GM18909 (cell line): Measurements from ENCODE around the gene CHRNA3.

ENCODE experiments used
- ATAC-seq: cut with Tn5 transposase; IDR thresholded peaks from one replicate; pipeline ENCODE4 v1.9.1; 2021; ENCODE audit warnings: mild to moderate bottlenecking; ENCODE audit not compliant: unreplicated experiment, poor library complexity

The CHRNA3 gene

DNA sequence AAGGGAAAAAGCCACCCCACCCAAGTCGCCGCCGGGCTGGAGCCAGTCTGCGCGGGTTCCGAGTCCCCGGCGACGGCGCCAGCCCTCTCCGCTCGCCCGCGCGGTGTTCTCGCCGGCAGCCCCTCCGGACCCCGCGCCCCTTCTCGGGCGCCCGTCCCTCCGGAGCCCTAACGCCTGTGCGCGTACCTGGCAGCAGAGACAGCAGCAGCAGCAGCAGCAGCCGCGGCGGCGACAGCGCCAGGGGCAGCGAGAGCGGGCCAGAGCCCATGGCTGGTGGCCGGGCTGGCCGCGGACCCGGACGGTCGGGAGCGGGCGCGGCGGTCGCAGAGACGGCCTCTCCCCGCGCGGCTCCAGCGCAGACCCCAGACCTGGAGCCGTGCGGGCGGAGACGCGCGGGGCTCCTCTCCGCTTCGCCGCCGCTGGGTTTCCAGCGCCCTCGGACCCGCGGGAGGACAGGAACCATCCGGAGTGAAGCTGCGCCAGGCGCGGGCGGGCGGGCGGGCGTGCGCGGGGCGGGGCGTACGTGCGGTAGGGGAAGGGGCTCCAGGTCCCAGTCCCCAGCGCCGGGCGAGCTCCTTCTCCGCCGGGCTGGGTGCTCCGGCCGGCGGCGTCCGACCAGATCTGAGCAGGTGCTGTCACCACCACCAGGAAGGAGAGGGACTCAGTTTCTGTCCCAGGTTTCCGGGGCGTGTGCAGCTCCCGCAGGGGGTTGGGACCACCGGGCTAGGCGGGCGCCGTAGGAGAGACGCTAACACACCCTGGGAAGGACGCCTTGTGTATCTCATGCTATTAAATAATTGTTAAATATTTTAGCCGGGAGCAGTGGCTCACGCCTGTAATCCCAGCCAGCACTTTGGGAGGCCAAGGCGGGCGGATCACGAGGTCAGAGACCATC, at the start of gene CHRNA3:
Gene CHRNA3 (minus strand): TSS at position 470 of the 895 bp plus-strand sequence. CDS start 202 bp downstream, at position 268.
- no peak for ATAC-seq

- no peak for ATAC-seq
Measured at GRCh38 chr15:78668987-78669386, 48.2 kb upstream of the CHRNA3 start.

DNA sequence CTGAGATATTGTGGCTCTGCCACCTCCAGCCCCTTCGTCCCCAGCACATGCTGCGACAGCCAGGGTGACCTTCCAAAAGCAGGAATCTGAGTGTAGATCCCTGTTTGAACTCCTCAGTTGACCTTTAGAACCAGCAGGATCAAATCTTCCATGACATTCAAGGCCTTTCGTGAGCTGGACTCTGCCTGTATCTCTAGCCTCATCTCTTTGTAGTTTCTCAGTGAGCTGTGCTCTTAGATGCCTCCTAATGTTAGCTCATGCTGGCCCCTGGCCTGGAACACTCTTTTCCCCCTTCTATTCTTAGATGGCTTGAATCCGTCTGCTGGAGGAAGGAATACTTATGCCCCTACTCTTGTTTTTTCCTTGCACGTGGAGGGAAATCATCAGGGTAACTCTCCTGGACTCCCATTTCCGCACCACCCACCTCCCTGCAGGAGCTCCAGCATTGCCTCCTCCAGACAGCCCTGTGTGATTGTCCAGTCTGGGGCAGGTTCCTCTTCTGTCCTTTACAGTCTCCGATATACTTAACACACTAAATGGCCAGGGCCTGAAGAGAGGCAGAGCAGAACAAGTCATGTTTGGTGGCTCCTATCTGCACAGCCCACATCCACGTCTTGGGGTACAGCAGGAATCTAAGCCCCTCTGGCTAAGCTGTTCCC, 46.9 kb upstream of the CHRNA3 start:
- no peak for ATAC-seq

DNA sequence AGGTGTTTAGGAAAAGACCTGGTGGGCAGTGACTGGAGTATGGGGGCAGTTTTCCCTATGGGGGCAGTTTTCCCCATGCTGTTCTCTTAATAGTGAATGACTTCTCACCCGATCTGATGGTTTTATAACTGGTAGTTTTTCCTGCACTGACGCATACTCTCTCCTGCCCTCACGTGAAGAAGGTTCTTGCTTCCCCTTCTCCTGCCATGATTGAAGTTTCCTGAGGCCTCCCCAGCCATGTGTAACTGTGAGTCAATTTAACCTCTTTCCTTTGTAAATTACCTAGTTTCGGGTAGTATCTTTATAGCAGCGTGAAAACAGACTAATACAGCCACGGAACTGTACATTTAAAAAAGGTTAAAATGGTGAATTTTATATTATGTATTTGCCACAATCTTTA, 45.2 kb upstream of the CHRNA3 start:
- no peak for ATAC-seq

- no peak for ATAC-seq
Measured at GRCh38 chr15:78663703-78664102, 42.9 kb upstream of the CHRNA3 start.

DNA sequence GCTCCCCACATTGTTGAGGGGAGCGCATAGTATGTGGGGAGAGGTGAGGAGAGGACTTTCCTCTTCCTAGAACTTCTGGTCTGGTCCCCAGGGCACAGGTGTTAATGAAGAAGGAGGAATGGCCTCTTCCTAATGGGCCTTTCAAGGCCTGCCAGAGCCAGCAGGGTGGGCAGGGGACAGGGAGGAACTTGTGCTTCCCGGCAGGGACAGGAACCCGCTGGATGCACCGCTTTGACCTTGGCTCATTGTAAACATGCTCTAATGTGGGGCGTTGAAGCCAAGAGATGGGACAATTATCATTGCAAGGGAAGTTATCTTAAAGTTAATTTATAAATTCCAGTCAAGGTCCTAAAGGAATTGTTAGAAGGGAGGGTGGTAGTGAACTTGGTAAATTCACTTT, 41.2 kb upstream of the CHRNA3 start:
- no peak for ATAC-seq

DNA sequence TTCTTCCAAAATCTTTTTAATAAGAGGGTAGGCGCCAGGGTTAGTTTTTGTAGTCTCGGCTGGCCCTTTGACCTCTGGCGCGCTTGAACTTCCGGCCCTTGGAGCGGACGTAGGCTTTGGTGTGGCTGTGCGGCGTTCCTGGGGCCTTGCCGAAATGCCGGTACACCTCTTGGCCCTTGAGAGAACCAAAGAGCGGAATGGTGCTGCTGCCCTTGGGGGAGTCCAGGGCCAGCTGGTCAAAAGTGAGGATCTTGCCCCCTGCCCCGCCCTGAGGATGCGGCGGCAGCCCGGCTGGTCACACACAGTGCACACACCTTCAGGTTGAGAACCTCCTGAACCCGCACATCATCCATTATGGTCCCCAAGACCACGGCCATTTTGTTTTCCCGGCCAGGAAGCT, 40.2 kb upstream of the CHRNA3 start:
- no peak for ATAC-seq

DNA sequence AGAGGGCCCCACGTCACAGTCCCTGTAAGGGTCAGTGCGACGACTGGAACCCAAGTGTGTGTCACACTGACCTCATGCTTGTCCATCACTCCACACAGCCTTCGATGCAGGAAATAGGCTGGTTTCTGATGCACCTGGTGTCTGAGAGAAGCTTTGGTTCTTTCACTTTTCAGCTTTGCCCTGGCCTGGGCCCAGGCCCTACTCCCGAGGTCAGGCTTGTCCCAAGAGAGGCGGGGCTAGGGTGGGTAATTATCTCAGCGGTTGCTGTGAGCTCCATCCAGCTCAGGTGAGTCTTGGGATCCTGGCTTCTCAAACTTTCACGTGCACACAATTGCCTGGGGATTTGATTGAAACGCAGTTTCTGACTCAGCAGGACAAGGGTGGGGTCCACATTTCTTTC, 39.8 kb upstream of the CHRNA3 start:
- no peak for ATAC-seq

DNA sequence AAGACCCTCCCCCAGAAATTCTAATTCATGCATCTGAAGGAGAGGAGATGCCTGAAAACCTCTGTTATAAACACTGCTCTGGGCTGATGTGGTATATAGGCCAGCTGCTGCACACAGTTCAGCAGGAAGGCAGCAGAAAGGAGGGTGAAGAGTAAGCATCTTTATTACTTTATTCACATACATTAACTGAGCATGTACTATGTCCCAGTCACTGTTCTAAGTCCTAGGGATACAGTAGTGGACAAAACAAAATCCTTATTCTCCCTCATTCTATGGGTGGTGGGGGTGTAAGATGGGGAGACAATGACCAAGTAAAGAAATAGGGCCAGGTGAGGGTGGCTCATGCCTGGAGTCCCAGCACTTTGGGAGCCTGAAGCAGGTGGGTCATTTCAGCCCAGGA, 38.0 kb upstream of the CHRNA3 start:
- ATAC-seq, result no peak

GRCh38 chr15:78654272-78654671, 33.5 kb upstream of the CHRNA3 start:
- no peak for ATAC-seq

GRCh38 chr15:78651930-78652615, 31.3 kb upstream of the CHRNA3 start:
- no peak for ATAC-seq

- ATAC-seq, result no peak
Measured at GRCh38 chr15:78651007-78651406, 30.2 kb upstream of the CHRNA3 start.

- ATAC-seq, result no peak
Measured at GRCh38 chr15:78650022-78650421, 29.2 kb upstream of the CHRNA3 start.

GRCh38 chr15:78645009-78645408, 24.2 kb upstream of the CHRNA3 start:
- no peak for ATAC-seq

DNA sequence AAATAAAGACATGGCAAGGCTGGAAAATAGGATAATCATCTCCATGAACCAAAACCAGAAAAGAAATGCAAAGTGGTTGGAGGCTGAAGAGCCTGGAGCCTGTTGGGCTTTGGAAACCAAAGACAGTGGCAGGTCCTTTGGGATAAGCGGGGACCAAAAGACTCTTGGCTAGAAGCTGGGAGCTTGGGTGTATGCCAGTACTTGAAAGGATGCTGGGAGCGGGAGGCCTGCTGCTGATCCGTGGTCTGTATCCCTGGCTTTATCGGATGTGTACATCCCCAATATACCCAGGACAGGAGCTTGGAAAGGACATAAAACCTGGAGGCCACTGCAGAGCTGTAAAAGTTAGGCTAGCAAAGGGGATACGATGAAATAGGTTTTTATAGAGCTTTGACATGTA, 21.5 kb upstream of the CHRNA3 start:
- no peak for ATAC-seq

DNA sequence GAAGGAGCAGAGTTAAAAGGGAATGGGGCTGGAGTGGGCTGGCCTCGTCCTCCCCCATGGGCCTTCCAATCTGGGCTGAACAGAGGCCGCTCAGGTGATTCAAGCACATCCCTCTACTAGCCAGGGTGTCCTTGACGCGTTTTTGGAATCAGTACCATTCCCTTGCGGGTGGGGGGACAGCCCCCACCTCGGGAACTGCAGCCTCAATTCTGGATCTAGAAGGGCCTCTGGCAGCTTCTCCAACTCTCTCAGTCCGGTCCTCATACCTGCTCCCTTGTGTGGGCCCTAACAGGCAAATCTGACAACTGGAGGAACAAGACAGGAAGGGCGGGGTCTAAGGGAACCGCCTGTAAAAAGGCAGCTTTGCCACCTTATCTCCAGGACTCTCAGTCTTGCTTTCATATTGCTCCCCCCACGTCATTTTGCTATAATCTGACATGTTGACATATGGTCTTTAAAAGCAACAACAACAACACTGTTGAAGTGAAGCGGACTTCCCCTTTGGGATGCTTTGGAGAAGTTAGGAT, 21.0 kb upstream of the CHRNA3 start:
- ATAC-seq, result no peak

GRCh38 chr15:78641102-78641748, 20.4 kb upstream of the CHRNA3 start, which contains the start of gene CHRNB4:
CHRNB4 (minus strand) TSS chr15:78641210; CDS start chr15:78641133, 77 bp downstream.
- ATAC-seq, result no peak

- no peak for ATAC-seq
Measured at GRCh38 chr15:78640527-78641101, 19.8 kb upstream of the CHRNA3 start.

DNA sequence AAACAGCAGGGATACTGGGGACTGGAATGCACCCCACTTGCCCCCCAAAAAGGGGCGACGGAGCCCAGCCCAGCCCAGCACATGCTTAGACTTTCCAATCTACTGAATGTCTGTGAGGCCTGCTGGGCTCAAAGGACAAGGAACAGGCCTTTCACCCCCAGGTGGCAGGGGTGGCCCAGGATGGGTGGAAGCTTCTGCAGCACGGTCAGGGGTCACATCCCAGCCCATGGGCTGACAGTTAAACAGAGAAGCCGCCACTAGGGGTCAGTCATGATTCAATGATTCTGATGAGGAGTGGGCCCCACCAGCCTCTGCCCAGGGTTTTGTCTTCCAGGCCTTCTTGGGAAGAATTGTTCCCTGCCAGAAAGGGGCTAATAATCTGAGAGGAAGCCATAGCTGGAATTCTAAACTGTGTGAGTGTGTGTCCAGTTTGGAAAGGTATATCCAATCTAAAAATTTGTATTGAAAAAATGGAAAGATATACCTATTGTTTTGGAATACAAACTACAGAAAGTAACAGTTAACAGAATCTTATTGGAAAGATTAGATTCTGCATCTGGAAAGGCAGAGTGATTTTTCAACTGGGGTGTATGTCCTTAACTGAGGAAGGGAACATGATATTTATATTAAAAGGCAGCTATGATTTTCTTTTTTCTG, 18.0 kb upstream of the CHRNA3 start:
- ATAC-seq, result no peak
